Hepatocyte (in vitro differentiated cells): Measurements from ENCODE around the gene CNOT10. TPM values are rescaled to one million over a fixed set of nuclear protein-coding genes. Genes with fewer than 3 reads are reported as not detected.
"Not testable (repeated sequence)": the region's sequence is repeated elsewhere in the genome, so short reads cannot be mapped to it uniquely, and the experiment has no call there.

Source experiments
- DNase-seq: peaks from one replicate; pipeline ENCODE4 v3.0.0-alpha.2; 2016; ENCODE audit warnings: low spot score
- H2AFZ ChIP-seq: fragments of 200-600 bp; sonication (generic); 2 replicates; pipeline ENCODE4 v1.6.0; 2016; ENCODE audit warnings: antibody characterized with exemption, mild to moderate bottlenecking
- H3K27ac ChIP-seq: fragments of 200-600 bp; sonication (generic); 2 replicates; pipeline ENCODE4 v1.5.1; 2016; ENCODE audit warnings: mild to moderate bottlenecking
- H3K27me3 ChIP-seq: fragments of 200-600 bp; sonication (generic); 2 replicates; pipeline ENCODE4 v1.6.1; 2016
- H3K36me3 ChIP-seq: fragments of 200-600 bp; sonication (generic); replicated peaks from 2 replicates; pipeline ENCODE4 v1.5.1; 2016; ENCODE audit warnings: low read depth; ENCODE audit not compliant: insufficient read depth
- H3K4me1 ChIP-seq: fragments of 200-600 bp; sonication (generic); 2 replicates; pipeline ENCODE4 v1.5.1; 2016; ENCODE audit warnings: mild to moderate bottlenecking, moderate library complexity; ENCODE audit not compliant: insufficient read depth
- H3K4me2 ChIP-seq: fragments of 200-600 bp; sonication (generic); 2 replicates; pipeline ENCODE4 v1.6.0; 2016
- H3K4me3 ChIP-seq: fragments of 200-600 bp; sonication (generic); 2 replicates; pipeline ENCODE4 v1.5.1; 2016; ENCODE audit warnings: mild to moderate bottlenecking
- H3K79me2 ChIP-seq: fragments of 200-600 bp; sonication (generic); 2 replicates; pipeline ENCODE4 v1.6.0; 2017; ENCODE audit warnings: mild to moderate bottlenecking
- H3K9me2 ChIP-seq: fragments of 200-600 bp; sonication (generic); replicated peaks from 2 replicates; pipeline ENCODE4 v1.6.0; 2017; ENCODE audit warnings: mild to moderate bottlenecking; ENCODE audit not compliant: insufficient read depth
- H3K9me3 ChIP-seq: fragments of 200-600 bp; sonication (generic); 2 replicates; pipeline ENCODE4 v1.5.1; 2016; ENCODE audit warnings: low read depth, mild to moderate bottlenecking
- H4K20me1 ChIP-seq: fragments of 200-600 bp; sonication (generic); 2 replicates; pipeline ENCODE4 v1.6.0; 2016; ENCODE audit warnings: mild to moderate bottlenecking; ENCODE audit not compliant: insufficient read depth, poor library complexity, severe bottlenecking
- CTCF ChIP-seq: fragments of 200-600 bp; sonication (generic); IDR thresholded peaks from 2 replicates; pipeline ENCODE4 v1.5.1; 2016; ENCODE audit warnings: antibody characterized with exemption, mild to moderate bottlenecking; ENCODE audit not compliant: poor library complexity
- EZH2 ChIP-seq: fragments of 200-600 bp; sonication (generic); IDR thresholded peaks from 2 replicates; pipeline ENCODE4 v1.6.1; 2016; ENCODE audit warnings: antibody characterized with exemption, mild to moderate bottlenecking, borderline replicate concordance
- EZH2phosphoT487 ChIP-seq: fragments of 200-600 bp; sonication (generic); IDR thresholded peaks from one replicate; pipeline ENCODE4 v1.6.1; 2018; ENCODE audit warnings: antibody characterized with exemption, mild to moderate bottlenecking, low read depth, moderate library complexity; ENCODE audit not compliant: unreplicated experiment, severe bottlenecking
- WGBS: methylation state at CpG from one replicate; pipeline ENCODE4 v1.1.6; 2016; ENCODE audit warnings: low lambda C conversion rate; ENCODE audit errors: missing lambda C conversion rate; 5-methylcytosine and 5-hydroxymethylcytosine counted together
- polyA plus RNA-seq: library from polyadenylated mRNA; unstranded; fragments of >200 nt; fragmentation: Nextera tagmentation; extraction: Ambion mirVana; gene quantifications from 2 replicates; pipeline ENCODE4 v1.2.1, GENCODE V29; 2016
- total RNA-seq: library from RNA; depleted of rRNA; stranded (reverse); fragments of >200 nt; gene quantifications from 2 replicates; pipeline ENCODE4 v1.2.3, GENCODE V29; 2014

CNOT10 gene
- total and polyA plus RNA-seq, 2 experiments from 2014 or later: 14.7 to 31.9 TPM

DNA sequence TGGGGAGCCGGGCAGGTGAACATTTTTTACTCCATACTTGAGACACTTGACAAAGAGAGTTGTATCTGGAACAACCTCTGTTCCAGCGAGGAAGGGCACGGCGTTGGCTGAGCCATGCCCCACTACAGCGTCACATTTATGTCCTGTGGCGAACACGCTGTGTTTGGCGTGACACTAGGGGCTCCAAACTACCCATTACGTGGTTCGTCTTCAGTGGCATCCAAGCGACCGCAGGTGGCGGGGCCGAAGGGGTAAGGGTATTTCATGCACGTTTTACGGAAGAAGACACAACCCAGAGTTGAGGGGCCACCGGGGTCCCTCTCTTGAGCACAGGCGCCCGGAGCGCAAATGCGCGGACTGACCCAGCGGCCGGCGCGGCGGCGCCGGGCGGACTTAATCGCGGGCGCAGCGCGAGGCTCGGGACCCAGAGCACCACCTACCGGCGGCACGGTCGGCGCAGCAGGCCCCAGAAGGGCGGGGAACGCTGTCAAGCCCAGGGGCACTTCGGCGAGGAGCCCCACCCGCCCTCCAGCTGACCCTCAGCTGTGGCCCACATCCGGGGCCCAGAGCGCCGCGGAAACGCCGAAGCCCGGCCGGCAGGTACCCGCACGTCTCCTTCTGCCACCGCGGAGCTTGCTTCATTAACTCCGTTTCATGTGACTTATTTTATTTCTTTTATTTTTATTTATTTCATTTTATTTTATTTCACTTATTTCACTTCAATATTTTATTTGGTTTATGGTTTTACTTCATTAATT lies 96.4 kb downstream of the CNOT10 start:
- Histone ChIP-seq H3K27ac (peak overlapping the region; percentile 93), H2AFZ (peak overlapping the region; percentile 71)

DNA sequence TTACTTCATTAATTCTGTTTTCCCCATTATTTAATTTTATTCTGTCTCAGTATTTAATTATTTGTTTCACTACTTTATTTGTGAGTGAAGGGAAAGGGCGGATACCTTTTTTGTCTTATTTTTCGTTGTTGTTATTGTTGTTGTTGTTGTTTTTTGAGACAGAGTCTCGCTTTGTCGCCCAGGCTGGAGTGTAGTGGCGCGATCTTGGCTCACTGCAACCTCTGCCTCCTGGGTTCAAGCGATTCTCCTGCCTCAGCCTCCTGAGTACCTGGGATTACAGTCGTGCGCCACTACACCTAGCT lies 96.9 kb downstream of the CNOT10 start:
- H3K27ac ChIP-seq, DNase-seq, H3K36me3 ChIP-seq, H3K9me3 ChIP-seq, H3K79me2 ChIP-seq, H3K27me3 ChIP-seq, H3K9me2 ChIP-seq, H3K4me1 ChIP-seq, H3K4me3 ChIP-seq, H4K20me1 ChIP-seq: not testable (repeated sequence)
- Histone ChIP-seq H3K4me2 (peak overlapping the region; percentile 89), H2AFZ (peak overlapping the region; percentile 5)
- 90% methylated on average over 9 of the region's 9 CpGs for WGBS

More for the DNA sequence above, 96.4 kb downstream of the CNOT10 start:
- Histone ChIP-seq H3K36me3 (no peaks in the 10 kb centered on the region), H3K9me3 (no peaks in the 10 kb centered on the region), H3K4me2 (peak overlapping the region; percentile 89), H4K20me1 (no peaks in the 10 kb centered on the region), H3K79me2 (no peaks in the 10 kb centered on the region), H3K27me3 (no peaks in the 10 kb centered on the region), H3K4me1 (no peaks in the 10 kb centered on the region), H3K4me3 (peak overlapping the region; percentile 44), H3K9me2 (no peaks in the 10 kb centered on the region)
- TF ChIP-seq EZH2 (no peak), CTCF (peak; percentile 83), EZH2phosphoT487 (no peak)
- DNase-seq: peak; percentile 94
- 3% methylated on average over 52 of the region's 59 CpGs for WGBS

- Histone ChIP-seq H3K27me3 (no peaks in the 10 kb centered on the region), H3K4me1 (no peaks in the 10 kb centered on the region), H3K4me3 (no peak overlapping the region), H3K9me2 (no peaks in the 10 kb centered on the region), H3K4me2 (no peak overlapping the region), H3K36me3 (no peaks in the 10 kb centered on the region), H4K20me1 (no peaks in the 10 kb centered on the region), H2AFZ (no peak overlapping the region), H3K79me2 (no peaks in the 10 kb centered on the region), H3K27ac (no peak overlapping the region), H3K9me3 (no peaks in the 10 kb centered on the region)
- WGBS: 89% methylated on average over 3 of the region's 3 CpGs
- no peak for DNase-seq
- TF ChIP-seq EZH2 (no peak), CTCF (no peak), EZH2phosphoT487 (no peak)
These were observed 97.4 kb downstream of the CNOT10 start for GRCh38 chr3:32782407-32782806.

- WGBS: 18% methylated on average over 3 of the region's 3 CpGs
- Histone ChIP-seq H3K4me1 (peaks cover 26% of the 10 kb centered on the region), H2AFZ (no peak overlapping the region), H3K9me2 (no peaks in the 10 kb centered on the region), H3K79me2 (peaks cover 8% of the 10 kb centered on the region), H3K9me3 (no peaks in the 10 kb centered on the region), H4K20me1 (no peaks in the 10 kb centered on the region), H3K36me3 (no peaks in the 10 kb centered on the region), H3K4me2 (peak overlapping the region; percentile 21), H3K27me3 (no peaks in the 10 kb centered on the region), H3K27ac (peak overlapping the region; percentile 57), H3K4me3 (no peak overlapping the region)
- no peak for DNase-seq
- TF ChIP-seq CTCF: no peak
- TF ChIP-seq EZH2phosphoT487: no peak
- no peak for TF ChIP-seq EZH2
These were observed 106.8 kb downstream of the CNOT10 start for GRCh38 chr3:32791833-32792232.
